GM19397 (cell line): Measurements from ENCODE around the gene DOK1.

Experiments
- ATAC-seq: cut with Tn5 transposase; IDR thresholded peaks from one replicate; pipeline ENCODE4 v1.9.1; 2021; ENCODE audit warnings: mild to moderate bottlenecking, moderate library complexity; ENCODE audit not compliant: unreplicated experiment

DOK1 gene

GRCh38 chr2:74566754-74567085 is 12.2 kb downstream of the DOK1 start:
- ATAC-seq: no peak

- ATAC-seq: no peak
These were observed 13.4 kb downstream of the DOK1 start for GRCh38 chr2:74567881-74568280.

DNA sequence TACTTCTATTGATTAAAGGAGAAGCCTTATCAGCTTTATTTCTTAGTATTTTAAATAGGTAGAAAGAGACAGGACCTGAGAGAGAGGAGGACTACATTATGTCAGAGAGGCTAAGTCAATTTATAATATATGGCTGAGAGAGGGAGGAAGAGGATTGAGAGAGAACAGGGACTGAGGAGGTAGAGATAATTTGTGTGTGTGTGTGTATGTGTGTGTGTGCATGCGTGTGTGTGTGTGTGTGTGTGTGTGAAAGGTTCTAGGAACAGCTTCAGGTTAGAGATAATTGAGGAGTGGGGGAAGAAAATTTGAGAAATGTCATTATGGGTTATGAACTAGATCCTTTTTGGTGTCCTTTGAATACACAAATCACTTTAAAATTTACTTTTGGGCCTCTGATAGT is 15.2 kb downstream of the DOK1 start:
- ATAC-seq: no peak

DNA sequence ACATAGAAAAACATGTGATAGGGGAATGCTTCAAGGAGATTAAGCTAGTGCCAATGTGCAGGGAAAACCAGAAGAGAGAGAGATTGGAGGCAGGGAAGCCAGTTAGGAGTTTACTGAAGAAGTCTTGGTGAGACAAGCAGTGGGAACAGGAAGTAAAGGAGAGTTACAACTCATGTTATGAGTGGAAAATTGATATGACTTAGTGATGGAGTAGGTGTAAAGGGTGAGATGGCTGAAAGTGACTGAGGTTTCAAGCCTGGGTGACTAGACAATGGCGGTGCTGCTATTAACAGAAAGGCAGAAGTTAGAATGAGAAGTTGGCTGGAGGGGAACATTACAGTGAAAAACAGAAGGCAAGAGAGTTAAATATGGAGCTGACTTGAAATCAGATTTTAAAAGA is 16.5 kb downstream of the DOK1 start:
- ATAC-seq: peak; percentile 74

- no peak for ATAC-seq
These were observed 17.8 kb downstream of the DOK1 start for GRCh38 chr2:74572178-74572925.

DNA sequence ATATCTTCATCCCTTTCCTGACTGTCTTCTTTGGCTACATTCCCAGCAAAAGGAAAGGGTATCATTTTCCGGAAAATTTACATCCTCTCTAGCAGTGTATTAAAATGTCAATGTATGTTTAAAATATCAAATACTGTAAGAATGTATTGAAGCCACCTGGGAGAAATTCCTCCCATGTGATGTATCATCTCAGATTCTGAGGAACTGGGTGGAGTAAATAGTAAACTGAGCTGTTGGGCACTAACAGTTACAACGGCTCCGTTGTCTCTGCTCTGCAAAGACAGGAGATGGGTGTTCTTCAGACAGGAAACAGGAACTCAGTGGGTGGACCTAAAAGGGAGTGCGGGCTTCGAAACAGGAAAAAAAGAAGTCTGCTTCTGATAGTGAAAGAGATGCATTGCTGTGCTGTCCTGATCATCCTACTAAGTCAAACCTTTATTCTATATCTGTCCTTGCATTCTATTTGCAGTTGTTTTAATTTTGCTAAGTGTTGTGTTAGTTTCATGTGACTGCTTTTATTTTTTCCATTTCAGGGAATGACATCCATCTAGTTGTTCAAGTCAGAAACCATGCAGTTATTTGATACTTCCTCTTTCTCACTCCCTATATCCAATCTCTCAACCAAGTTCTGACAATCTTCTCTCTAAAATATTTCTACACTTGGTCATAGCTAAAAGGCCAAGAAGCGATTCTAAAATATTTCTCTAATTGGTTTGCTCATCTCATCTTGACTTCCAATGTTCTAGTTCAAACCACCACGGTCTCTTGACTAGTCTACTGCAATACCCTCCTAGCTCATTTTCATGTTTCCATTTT is 19.4 kb downstream of the DOK1 start:
- peak; percentile 41 for ATAC-seq

- ATAC-seq: no peak
These were observed 20.8 kb downstream of the DOK1 start for GRCh38 chr2:74575320-74575719.

- ATAC-seq: no peak
These were observed 21.8 kb downstream of the DOK1 start for GRCh38 chr2:74576211-74576862.

DNA sequence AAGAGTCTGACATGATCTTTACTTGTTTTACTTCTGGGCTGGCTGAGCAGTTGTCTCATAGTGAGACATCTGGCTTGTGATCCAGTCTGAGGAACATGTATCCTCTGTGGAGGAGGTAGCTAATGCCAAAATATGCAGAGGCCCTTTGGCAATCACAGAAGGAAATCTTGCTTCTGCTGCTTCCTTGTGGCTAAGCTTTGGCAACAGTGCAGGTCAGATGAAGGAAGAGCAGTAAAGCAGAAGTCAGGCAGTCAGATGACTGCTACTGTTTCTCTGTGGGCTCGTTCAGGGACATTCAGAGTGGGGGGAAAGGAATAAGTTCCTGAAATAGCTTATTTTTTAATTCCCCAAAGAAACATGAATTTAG is 22.3 kb downstream of the DOK1 start:
- ATAC-seq: no peak

DNA sequence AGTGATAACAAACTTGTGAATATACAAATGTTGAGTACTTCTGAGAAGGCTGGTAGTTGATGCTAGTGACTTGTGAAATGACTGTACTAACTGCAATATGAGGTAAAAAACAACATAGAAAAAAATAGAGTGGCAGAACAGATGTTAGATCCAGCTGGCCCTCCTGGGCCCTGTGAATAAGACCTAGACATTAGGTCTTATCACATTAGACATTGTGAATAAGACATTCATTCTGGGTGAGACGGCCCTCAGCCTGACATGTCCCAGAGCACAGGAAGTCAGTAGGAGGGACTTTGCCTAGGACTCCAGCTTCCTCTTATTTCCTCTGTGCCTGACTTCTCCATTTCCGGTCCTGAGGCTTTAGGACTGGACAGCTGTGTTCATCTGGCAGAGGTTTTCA is 22.9 kb downstream of the DOK1 start:
- no peak for ATAC-seq

GRCh38 chr2:74578408-74578807 is 23.9 kb downstream of the DOK1 start:
- ATAC-seq: no peak

GRCh38 chr2:74581463-74581862 is 26.9 kb downstream of the DOK1 start:
- no peak for ATAC-seq

DNA sequence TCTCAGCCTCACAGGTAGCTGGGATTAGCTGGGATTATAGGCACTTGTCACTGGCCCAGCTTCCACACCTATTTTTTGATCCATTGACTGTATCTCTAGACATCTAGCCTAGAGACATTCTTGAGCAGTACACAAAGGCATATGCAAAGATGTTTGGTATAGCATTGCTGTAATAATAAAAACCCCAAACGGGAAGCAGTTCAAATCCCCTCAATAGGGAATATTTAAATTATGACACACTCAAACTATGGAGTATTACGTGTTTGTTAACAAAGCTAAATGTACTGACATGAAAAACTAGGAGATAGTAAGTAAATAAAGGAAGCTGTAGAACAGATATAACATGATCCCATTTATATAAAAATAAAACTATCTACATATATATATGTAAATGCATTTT is 27.7 kb downstream of the DOK1 start:
- ATAC-seq: no peak

- ATAC-seq: no peak
These were observed 29.0 kb downstream of the DOK1 start for GRCh38 chr2:74583504-74583903.

DNA sequence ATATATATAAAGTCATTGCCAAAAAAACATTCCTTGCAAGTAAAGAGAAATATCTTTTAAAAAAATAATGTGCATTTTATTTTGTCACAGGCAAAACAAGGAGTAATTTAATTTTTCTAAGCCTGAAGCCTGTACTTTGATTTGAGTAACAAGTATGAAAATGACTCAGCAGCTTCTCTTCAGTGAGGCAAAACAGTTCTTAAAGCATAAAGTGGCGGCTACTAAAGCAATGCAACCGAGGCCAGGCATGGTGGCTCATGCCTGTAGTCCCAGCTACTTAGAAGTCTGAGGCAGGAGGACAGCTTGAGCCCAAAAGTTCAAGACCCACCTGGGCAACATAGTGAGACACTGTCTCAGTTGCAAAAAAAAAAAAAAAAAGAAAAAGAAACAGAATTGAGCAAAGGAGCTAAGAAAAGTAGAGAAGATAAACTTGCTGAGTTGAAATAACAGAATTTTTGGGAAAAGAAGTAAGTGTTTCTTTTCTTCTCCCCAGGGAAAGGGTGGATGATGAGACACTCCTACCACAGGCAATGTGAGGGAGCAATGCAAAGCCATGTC is 29.6 kb downstream of the DOK1 start:
- ATAC-seq: no peak

- no peak for ATAC-seq
These were observed 31.1 kb downstream of the DOK1 start for GRCh38 chr2:74585406-74586185.

DNA sequence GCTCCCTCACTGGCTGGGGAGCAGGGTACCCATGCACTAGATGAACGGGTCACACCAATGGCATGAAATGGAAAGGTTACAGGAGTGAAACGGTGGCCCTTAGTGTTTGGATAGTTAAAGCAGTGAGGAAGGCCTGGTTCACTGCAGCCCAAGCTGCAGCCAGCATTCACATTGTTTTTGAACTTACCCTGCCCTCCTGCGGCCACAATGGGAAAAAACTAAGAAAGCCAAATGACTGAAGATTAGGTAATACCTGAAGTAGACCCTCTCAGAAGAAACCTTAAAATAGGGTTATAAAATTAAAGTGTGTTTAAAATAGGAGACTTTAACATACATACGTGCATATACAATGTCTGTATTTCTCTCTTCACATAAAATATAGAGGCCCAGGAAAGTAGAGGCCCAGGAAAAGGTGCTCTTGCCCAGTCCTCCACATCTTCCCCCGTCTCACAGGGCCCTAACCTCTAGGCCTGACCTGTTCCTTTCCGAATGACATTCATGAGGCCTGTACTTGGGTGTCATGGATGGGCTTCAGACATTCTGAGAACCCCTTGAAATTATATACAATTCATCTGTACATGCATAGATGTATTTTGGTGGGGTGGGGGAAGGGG is 33.3 kb downstream of the DOK1 start:
- ATAC-seq: peak; percentile 70

- no peak for ATAC-seq
These were observed 34.1 kb downstream of the DOK1 start for GRCh38 chr2:74588664-74589063.

DNA sequence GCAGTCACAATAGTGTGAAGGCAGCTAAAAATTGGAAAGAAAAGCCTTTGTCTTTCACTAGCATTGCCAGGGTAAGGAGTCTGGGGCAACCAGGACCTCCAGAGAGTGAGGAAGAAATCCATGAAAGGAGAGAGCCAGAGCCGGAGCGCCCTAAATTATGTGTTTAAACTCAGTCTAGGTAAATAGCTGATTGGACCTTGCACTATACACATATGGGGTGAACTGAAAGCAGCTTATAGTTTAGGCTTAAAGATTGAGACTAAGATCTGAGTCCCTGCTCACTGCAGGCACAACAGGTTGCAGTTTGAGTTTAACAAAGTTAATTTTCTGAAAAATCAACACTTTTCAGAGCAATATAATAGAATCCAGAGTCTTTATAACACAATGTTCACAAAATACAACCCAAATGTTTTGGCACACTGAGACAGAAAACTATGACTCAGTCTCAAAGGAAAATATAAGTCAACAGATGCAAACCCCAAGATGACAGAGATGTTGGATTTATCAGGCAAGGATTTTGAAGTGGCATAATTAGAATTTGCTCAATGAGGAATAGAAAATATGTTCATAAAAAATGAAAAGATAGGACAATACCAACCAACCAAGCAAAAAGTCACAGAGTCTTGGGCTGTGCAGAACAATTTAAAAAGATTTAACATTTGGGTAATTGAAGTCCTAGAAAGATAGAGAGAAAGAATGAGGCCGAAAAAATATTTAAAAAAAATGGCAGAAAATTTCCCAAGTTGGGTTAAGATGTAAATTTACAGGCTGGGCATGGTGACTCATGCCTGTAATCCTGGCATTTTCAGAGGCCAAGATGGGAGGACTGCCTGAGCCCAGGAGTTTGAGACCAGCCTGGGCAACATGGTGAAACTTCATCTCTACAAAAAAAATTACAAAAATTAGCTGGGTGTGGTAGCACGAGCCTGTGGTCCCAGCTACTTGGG is 39.6 kb downstream of the DOK1 start:
- no peak for ATAC-seq
